PC-3 (cell line): Measurements from ENCODE around the gene SRPX. TPM values are rescaled to one million over a fixed set of nuclear protein-coding genes. Genes with fewer than 3 reads are reported as not detected.
A peak's percentile ranks its signal among the peaks of the same experiment; 100 is the strongest.

ENCODE experiments used
- ATAC-seq: fragments of 200-7000 bp; cut with Tn5 transposase; 2 replicates; pipeline ENCODE4 v1.9.1; 2020; ENCODE audit warnings: mild to moderate bottlenecking, moderate library complexity
- Bru-seq: library from RNA; stranded (reverse); fragments of 400-500 nt; gene quantifications from one replicate; lab custom pipeline; 2021; lab: Mats Ljungman, UMichigan
- BruChase-seq, 2 experiments: library from RNA; stranded (reverse); fragments of 400-500 nt; gene quantifications; one replicate each; lab custom pipeline; 2021; lab: Mats Ljungman, UMichigan
- BruUV-seq: library from RNA; stranded (reverse); fragments of 400-500 nt; replicated peaks from 2 replicates; lab custom pipeline; 2021; lab: Mats Ljungman, UMichigan
- CTCF ChIA-PET: fragments of 300-600 bp; sonication (Branson Sonifier 250); formaldehyde crosslinking; loops from one replicate; lab custom pipeline; 2022; ENCODE audit warnings: antibody characterized with exemption; lab: Charles Lee
- POLR2A ChIA-PET: fragments of 300-600 bp; sonication (Branson Sonifier 250); formaldehyde crosslinking; loops from one replicate; lab custom pipeline; 2022; ENCODE audit warnings: antibody characterized with exemption; ENCODE audit not compliant: unreplicated experiment; lab: Charles Lee
- DNase-seq: peaks from one replicate; pipeline ENCODE4 v3.0.0-alpha.2; 2015
- H2AFZ ChIP-seq: fragments of 300-600 bp; sonication (generic); 2 replicates; pipeline ENCODE4 v1.6.0; 2016; ENCODE audit warnings: antibody characterized with exemption, low read length
- H3F3A ChIP-seq: fragments of 300-600 bp; sonication (generic); one replicate; pipeline ENCODE4 v1.6.0; 2017; ENCODE audit warnings: antibody characterized with exemption, low read length, control low read depth, mild to moderate bottlenecking; ENCODE audit not compliant: unreplicated experiment
- H3K27ac ChIP-seq: fragments of 300-600 bp; sonication (generic); 2 replicates; pipeline ENCODE4 v1.5.1; 2016; ENCODE audit warnings: mild to moderate bottlenecking, low read length
- H3K27me3 ChIP-seq: fragments of 300-600 bp; sonication (generic); 2 replicates; pipeline ENCODE4 v1.6.1; 2016; ENCODE audit warnings: low read length, mixed read lengths
- H3K36me3 ChIP-seq: fragments of 300-600 bp; sonication (generic); 2 replicates; pipeline ENCODE4 v1.6.1; 2016; ENCODE audit warnings: low read depth, mixed run types, low read length, mixed read lengths
- H3K4me1 ChIP-seq: fragments of 300-600 bp; sonication (generic); 2 replicates; pipeline ENCODE4 v1.5.1; 2016; ENCODE audit warnings: low read length; ENCODE audit not compliant: insufficient read depth
- H3K4me2 ChIP-seq: fragments of 300-600 bp; sonication (generic); 2 replicates; pipeline ENCODE4 v1.6.0; 2016; ENCODE audit warnings: low read length
- H3K4me3 ChIP-seq: fragments of 300-600 bp; sonication (generic); 2 replicates; pipeline ENCODE4 v1.5.1; 2016; ENCODE audit warnings: mild to moderate bottlenecking, low read length, mixed read lengths
- H3K79me2 ChIP-seq: fragments of 300-600 bp; sonication (generic); 2 replicates; pipeline ENCODE4 v1.6.1; 2017; ENCODE audit warnings: low read length, mixed read lengths
- H3K9ac ChIP-seq: fragments of 300-600 bp; sonication (generic); 2 replicates; pipeline ENCODE4 v1.6.0; 2016; ENCODE audit warnings: mild to moderate bottlenecking, low read length
- H3K9me2 ChIP-seq: fragments of 300-600 bp; sonication (generic); replicated peaks from 2 replicates; pipeline ENCODE4 v1.6.1; 2016; ENCODE audit warnings: mixed run types, low read length, mixed read lengths
- H3K9me3 ChIP-seq: fragments of 300-600 bp; sonication (generic); 2 replicates; pipeline ENCODE4 v1.6.1; 2016; ENCODE audit warnings: low read length, mixed read lengths
- H4K20me1 ChIP-seq: fragments of 300-600 bp; sonication (generic); 2 replicates; pipeline ENCODE4 v1.6.1; 2016; ENCODE audit warnings: low read length, mixed read lengths
- CTCF ChIP-seq: fragments of 300-600 bp; sonication (generic); conservative IDR thresholded peaks from 2 replicates; pipeline ENCODE4 v1.5.1; 2017; ENCODE audit warnings: antibody characterized with exemption, low read depth, mild to moderate bottlenecking, low read length
- EZH2 ChIP-seq: fragments of 300-600 bp; sonication (generic); IDR thresholded peaks from one replicate; pipeline ENCODE4 v1.6.1; 2017; ENCODE audit warnings: antibody characterized with exemption, mild to moderate bottlenecking, low read length; ENCODE audit not compliant: unreplicated experiment
- EZH2phosphoT487 ChIP-seq: fragments of 300-600 bp; sonication (generic); IDR thresholded peaks from 2 replicates; pipeline ENCODE4 v1.6.1; 2018; ENCODE audit warnings: mild to moderate bottlenecking, antibody characterized with exemption, low read length, borderline replicate concordance
- intact Hi-C: fragments of 100-400 bp; cut with micrococcal nuclease; formaldehyde crosslinking; loops from 2 replicates; pipeline ENCODE4 v1.9.0; 2023
- long read RNA-seq: library from polyadenylated mRNA; unstranded; transcript quantifications from one replicate; pipeline ENCODE4 v2.0.0, GENCODE V29; 2021; ENCODE audit not compliant: unreplicated experiment
- total RNA-seq: library from RNA; depleted of rRNA; stranded (reverse); fragments of >200 nt; gene quantifications from 2 replicates; pipeline ENCODE4 v1.2.3, GENCODE V29; 2014; rRNA removed

Gene SRPX
- total RNA-seq (5.0 and 5.4 TPM in 2 replicates), Bru-seq, nascent RNA (percentile 34 among the genes with signal in this experiment), BruChase-seq, experiment 1, labeled RNA remaining after a 6-hour chase (percentile 32 among the genes with signal in this experiment), BruChase-seq, experiment 2, labeled RNA remaining after a 2-hour chase (percentile 38 among the genes with signal in this experiment)
- long read RNA-seq, transcript SRPX-201 (10 exons, 1,874 nt): major isoform, 11 of 15 reads
- long read RNA-seq, partial matches to known transcripts: 1 of 15 reads
- long read RNA-seq, other reads (novel, unspliced or antisense): 1 of 15 reads

- CTCF ChIA-PET: interaction anchor here (1.0 kb wide), 1 partner anchor 61 kb away, joined by 6 read pairs; no protein-coding TSS in a partner anchor
- POLR2A ChIA-PET: no interaction called here
- Histone ChIP-seq H2AFZ (peak within 1 kb of the TSS; percentile 92), H3K27me3 (no peaks in the 10 kb centered on the region), H3K9me2 (no peaks in the 10 kb centered on the region), H3K79me2 (no peaks in the 10 kb centered on the region), H3K9me3 (no peaks in the 10 kb centered on the region), H3K36me3 (no peaks in the 10 kb centered on the region), H3K4me3 (peak within 1 kb of the TSS; percentile 75), H4K20me1 (no peaks in the 10 kb centered on the region), H3K4me1 (peaks cover 6% of the 10 kb centered on the region), H3K4me2 (peak within 1 kb of the TSS; percentile 94), H3K9ac (peak within 1 kb of the TSS; percentile 6; the same call in 1 of the 2 replicates), H3K27ac (no peak within 1 kb of the TSS), H3F3A (no peaks in the 10 kb centered on the region)
- no peak for TF ChIP-seq EZH2phosphoT487
- TF ChIP-seq EZH2: no peak
- TF ChIP-seq CTCF: no peak
- ATAC-seq (peak; percentile 70), DNase-seq (peak; percentile 2)
- no TSS peak for BruUV-seq
- intact Hi-C loops: no loop called here
Measured at GRCh38 chrX:38220415-38221390, at the start of gene SRPX. Gene SRPX (minus strand): TSS chrX:38220871. CDS start chrX:38220792, 79 bp downstream.

GRCh38 chrX:38268011-38268410, 47.3 kb upstream of the SRPX start:
- POLR2A ChIA-PET: no interaction called here
- Histone ChIP-seq H3K9me2 (no peaks in the 10 kb centered on the region), H4K20me1 (no peaks in the 10 kb centered on the region), H3K36me3 (no peaks in the 10 kb centered on the region), H3F3A (no peaks in the 10 kb centered on the region), H3K9me3 (no peaks in the 10 kb centered on the region), H3K27me3 (no peaks in the 10 kb centered on the region), H3K4me2 (no peak overlapping the region), H3K9ac (no peak overlapping the region), H3K27ac (no peak overlapping the region), H2AFZ (no peak overlapping the region), H3K4me3 (no peak overlapping the region), H3K79me2 (no peaks in the 10 kb centered on the region), H3K4me1 (peaks cover 7% of the 10 kb centered on the region; the same call in 1 of the 2 replicates)
- intact Hi-C loops: no loop called here
- DNase-seq (no peak), ATAC-seq (no peak)
- no peak for TF ChIP-seq CTCF
- no peak for TF ChIP-seq EZH2
- TF ChIP-seq EZH2phosphoT487: no peak
- CTCF ChIA-PET: no interaction called here
- no TSS peak for BruUV-seq
